Liver (tissue), 3 donors: ENCODE results near the gene TNK1.

Source experiments
- CTCF ChIP-seq: fragments of 150-350 bp; IDR thresholded peaks from 2 replicates; pipeline ENCODE4 v1.5.1; 2017; ENCODE audit warnings: improper control_type of control experiment, low read depth, low read length; ENCODE audit not compliant: missing input control
- FOXA1 ChIP-seq: IDR thresholded peaks from 2 replicates; pipeline ENCODE4 v1.6.1; 2016; ENCODE audit warnings: antibody characterized with exemption
- GABPA ChIP-seq, 2 donors: IDR thresholded peaks in 1 of 2; conservative IDR thresholded peaks in 1 of 2; 2 replicates each; pipeline ENCODE4 v1.6.1; 2016; ENCODE audit warnings: antibody characterized with exemption in 2 of 2, mild to moderate bottlenecking in 1 of 2, moderate library complexity in 1 of 2
- HNF4A ChIP-seq, 2 donors: conservative IDR thresholded peaks; 2 replicates each; pipeline ENCODE4 v1.6.1; 2016; ENCODE audit warnings: antibody characterized with exemption in 2 of 2, mild to moderate bottlenecking in 2 of 2
- MAX ChIP-seq: IDR thresholded peaks from 2 replicates; pipeline ENCODE4 v1.6.1; 2016; ENCODE audit warnings: antibody characterized with exemption
- RXRA ChIP-seq, 2 donors: IDR thresholded peaks; 2 replicates each; pipeline ENCODE4 v1.6.1; 2017 to 2018; ENCODE audit warnings: antibody characterized with exemption in 2 of 2, mild to moderate bottlenecking in 1 of 2
- SP1 ChIP-seq: IDR thresholded peaks from 2 replicates; pipeline ENCODE4 v1.6.1; 2018; ENCODE audit warnings: antibody characterized with exemption, mild to moderate bottlenecking
- ZBTB33 ChIP-seq: IDR thresholded peaks from 2 replicates; pipeline ENCODE4 v1.6.1; 2016; ENCODE audit warnings: antibody characterized with exemption
- donor health status: healthy.
- donor health status: healthy.

- no peak for TF ChIP-seq CTCF
- TF ChIP-seq FOXA1, result no peak
- peak; percentile 37 to 59 for TF ChIP-seq RXRA (IDR thresholded peaks at IDR 0.05)
- TF ChIP-seq SP1, result no peak
- no peak for TF ChIP-seq GABPA (IDR thresholded peaks at IDR 0.05 in 1 of 2, conservative IDR thresholded peaks at IDR 0.05 in 1 of 2)
- TF ChIP-seq ZBTB33, result no peak
- TF ChIP-seq MAX, result no peak
- TF ChIP-seq HNF4A (conservative IDR thresholded peaks at IDR 0.05), result peak; percentile 64 to 70
Observed at GRCh38 chr17:7403043-7403726, 22.3 kb downstream of the TNK1 start.
